NCI-H82 treated with DMSO at 0.1 percent for 48 hours (cell line): ENCODE data around the gene RPS10.
"Not testable (repeated sequence)": the region's sequence is repeated elsewhere in the genome, so short reads cannot be mapped to it uniquely, and the experiment has no call there.

Experiments used
- DNase-seq: peaks from one replicate; lab custom pipeline; 2025; ENCODE audit not compliant: unreplicated experiment; lab: John Stamatoyannopoulos, UW

The RPS10 gene

DNA sequence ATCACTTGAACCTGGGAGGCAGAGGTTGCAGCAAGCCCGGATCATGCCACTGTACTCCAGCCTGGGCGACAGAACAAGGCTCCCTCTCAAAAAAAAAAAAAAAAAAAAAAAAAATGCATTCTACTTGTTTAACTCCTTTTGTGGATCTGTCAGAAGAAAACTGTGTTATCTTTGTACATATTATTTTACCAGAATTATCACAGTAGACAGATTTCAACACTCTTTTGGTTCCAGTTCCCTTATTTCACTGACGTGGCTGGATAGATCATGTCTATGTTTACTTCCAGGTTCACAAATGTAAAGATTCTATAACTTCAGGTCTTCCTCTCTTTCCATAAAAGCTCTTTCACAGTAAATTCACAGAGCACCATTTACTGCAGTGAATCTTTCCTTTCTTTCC, 51.8 kb downstream of the RPS10 start:
- DNase-seq: no peak

DNA sequence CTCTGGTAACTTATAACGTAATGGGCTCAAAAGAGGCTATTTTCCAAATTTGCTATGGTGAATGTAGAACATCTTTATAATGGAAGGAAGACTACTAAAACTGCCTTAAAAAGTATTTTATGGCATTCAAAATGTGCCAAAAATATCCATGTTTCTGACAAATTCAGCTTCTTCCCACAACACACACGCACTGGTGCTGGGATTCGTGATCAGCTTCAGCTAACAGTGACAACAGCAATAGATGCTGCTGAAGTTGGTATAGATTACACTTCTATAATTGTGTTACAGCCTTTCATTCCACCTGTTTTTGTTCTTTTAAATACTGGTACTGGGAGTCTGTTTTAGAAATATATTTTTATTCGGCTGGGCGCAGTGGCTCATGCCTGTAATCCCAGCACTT, 52.4 kb downstream of the RPS10 start:
- no peak for DNase-seq

DNA sequence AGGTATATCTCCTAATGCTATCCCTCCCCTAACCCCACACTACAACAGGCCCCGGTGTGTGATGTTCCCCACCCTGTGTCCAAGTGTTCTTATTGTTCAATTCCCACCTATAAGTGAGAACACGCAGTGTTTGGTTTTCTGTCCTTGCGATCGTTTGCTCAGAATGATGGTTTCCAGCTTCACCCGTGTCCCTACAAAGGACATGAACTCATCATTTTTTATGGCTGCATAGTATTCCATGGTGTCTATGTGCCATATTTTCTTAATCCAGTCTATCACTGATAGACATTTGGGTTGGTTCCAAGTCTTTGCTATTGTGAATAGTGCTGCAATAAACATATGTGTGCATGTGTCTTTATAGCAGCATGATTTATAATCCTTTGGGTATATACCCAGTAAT, 54.0 kb downstream of the RPS10 start:
- DNase-seq: not testable (repeated sequence)

DNA sequence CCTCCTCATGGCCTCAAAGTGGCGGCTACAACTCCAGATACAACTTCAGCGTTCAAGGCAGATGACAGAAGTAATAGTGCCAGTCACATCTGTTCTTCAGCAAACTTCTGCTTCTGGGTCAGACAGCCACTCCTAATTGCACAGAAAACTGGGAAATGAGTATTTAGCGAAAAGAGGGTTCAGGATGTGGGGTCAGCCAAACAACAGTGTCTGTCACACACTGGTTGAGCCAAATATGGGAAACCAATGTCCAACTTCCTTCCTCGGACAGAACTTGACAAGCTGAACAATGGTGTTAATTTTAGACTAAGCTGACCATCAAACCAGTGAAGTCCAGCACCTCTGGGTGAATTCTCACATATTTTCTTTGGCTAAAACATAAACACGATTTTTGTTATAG, 55.5 kb downstream of the RPS10 start:
- DNase-seq: no peak

DNA sequence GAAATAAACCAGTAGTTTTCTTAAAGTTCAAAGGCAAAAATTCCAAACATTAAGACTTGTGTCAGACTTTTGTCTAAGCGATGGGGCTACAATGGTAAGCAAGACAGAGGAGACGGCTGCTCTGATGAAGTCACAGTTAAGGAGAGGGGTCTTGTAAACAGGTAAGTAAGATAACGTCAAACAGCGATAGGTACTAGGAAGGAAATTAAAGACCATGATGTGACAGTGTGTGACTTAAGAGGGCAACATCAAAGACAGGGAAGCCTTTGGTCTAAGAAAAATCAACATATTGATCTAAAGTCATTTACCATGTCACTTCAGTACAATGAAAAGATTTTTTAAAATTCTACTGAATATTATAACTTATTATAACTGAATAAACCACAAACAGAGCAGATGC, 56.5 kb downstream of the RPS10 start:
- DNase-seq: no peak
